Aorta (tissue), 5 donors: Measurements from ENCODE around the gene EHD3. TPM values are rescaled to one million over a fixed set of nuclear protein-coding genes. Genes with fewer than 3 reads are reported as not detected.

ENCODE experiments used
- ATAC-seq: fragments of 200-7000 bp; cut with Tn5 transposase; one replicate; pipeline ENCODE4 v1.9.1; 2022; ENCODE audit warnings: moderate library complexity; ENCODE audit not compliant: low FRiP score
- DNase-seq, 2 donors: peaks; one replicate each; pipeline ENCODE4 v3.0.0-alpha.2; 2020
- H3K27ac ChIP-seq, 2 donors: one replicate each; pipeline ENCODE4 v1.5.1; 2013; ENCODE audit warnings: low read length in 2 of 2, mild to moderate bottlenecking in 2 of 2, moderate library complexity in 2 of 2, control low read depth in 1 of 2, inconsistent platforms in 1 of 2, low read depth in 1 of 2
- H3K27me3 ChIP-seq, 2 donors: one replicate each; pipeline ENCODE4 v1.6.1; 2013; ENCODE audit warnings: control low read depth in 1 of 2, low read length in 1 of 2, mild to moderate bottlenecking in 1 of 2, moderate library complexity in 1 of 2; ENCODE audit not compliant: insufficient read depth in 2 of 2, control insufficient read depth in 1 of 2
- H3K36me3 ChIP-seq, 2 donors: one replicate each; pipeline ENCODE4 v1.6.1; 2013; ENCODE audit warnings: control low read depth in 1 of 2, low read length in 1 of 2, mild to moderate bottlenecking in 1 of 2; ENCODE audit not compliant: insufficient read depth in 2 of 2, control insufficient read depth in 1 of 2
- H3K4me1 ChIP-seq, 2 donors: one replicate each; pipeline ENCODE4 v1.6.1; 2013; ENCODE audit warnings: low read length in 2 of 2, control low read depth in 1 of 2, mild to moderate bottlenecking in 1 of 2, moderate library complexity in 1 of 2; ENCODE audit not compliant: insufficient read depth in 2 of 2, control insufficient read depth in 1 of 2
- H3K4me3 ChIP-seq, 2 donors: one replicate each; pipeline ENCODE4 v1.5.1; 2013; ENCODE audit warnings: low read length in 2 of 2, control low read depth in 1 of 2, mild to moderate bottlenecking in 1 of 2
- H3K9me3 ChIP-seq: one replicate; pipeline ENCODE4 v1.6.1; 2013; ENCODE audit warnings: mild to moderate bottlenecking, low read length; ENCODE audit not compliant: control insufficient read depth
- WGBS, 2 donors: extraction: QIAGEN DNeasy Blood & Tissue Kit; methylation state at CpG; one replicate each; pipeline ENCODE4 v1.1.7; 2013; 5-methylcytosine and 5-hydroxymethylcytosine counted together
- intact Hi-C, 2 donors: fragments of 100-400 bp; cut with DNase I; formaldehyde crosslinking; loops; one replicate each; pipeline versions ENCODE4 v1.14.2 to v1.15.0; 2022
- polyA plus RNA-seq, 2 donors: library from polyadenylated mRNA; stranded (reverse); fragments of 200-250 nt; gene quantifications; one replicate each; pipeline ENCODE4 v1.2.3, GENCODE V29; 2013
- total RNA-seq, 2 donors: library from RNA; stranded (reverse); fragmentation: NEBNext Ultra II Directional; extraction: Animal tissue kit (Norgen Biotek cat#: 25700); gene quantifications; one replicate each; pipeline ENCODE4 v1.2.1, GENCODE V29; 2021
- donor health status: healthy with polysubstance abuse.
- donor health status: Bipolar disorder and iron deficiency.
- donor health status: DM: no; HTN: no; CAD: no.
- donor health status: DM: no; HTN: no; CAD: no.
- donor health status: DM: yes; HTN: yes; CAD: no.

Gene EHD3
- total and polyA plus RNA-seq, 4 donors, result 14.0 to 28.8 (median 18.1) TPM

- Histone ChIP-seq H3K27me3 (no peaks in the 10 kb centered on the region), H3K9me3 (no peaks in the 10 kb centered on the region), H3K4me3 (no peak overlapping the region), H3K4me1 (peaks cover 8 to 16% of the 10 kb centered on the region in 2 donors), H3K27ac (peak overlapping the region; percentile 61 to 79), H3K36me3 (no peaks in the 10 kb centered on the region)
- whole genome bisulfite sequencing, 2 donors, result 17 to 43% methylated on average over 1 of the region's 1 CpG
- ATAC-seq (no peak), DNase-seq (no peak)
- intact Hi-C loops, result no loop called here
These were observed 60.2 kb downstream of the EHD3 start for GRCh38 chr2:31294196-31294595.

- Histone ChIP-seq H3K27ac (peak overlapping the region; percentile 99), H3K27me3 (no peaks in the 10 kb centered on the region), H3K4me1 (peaks cover 8 to 16% of the 10 kb centered on the region in 2 donors), H3K4me3 (no peak overlapping the region), H3K36me3 (no peaks in the 10 kb centered on the region), H3K9me3 (no peaks in the 10 kb centered on the region)
- WGBS, 2 donors, result 3 to 5% methylated on average over 8 of the region's 8 CpGs
- peak; percentile 76 for ATAC-seq
- intact Hi-C loops, result loop anchor here (2.0 to 5.0 kb wide), 3 partner anchors 36 to 59 kb away; no protein-coding TSS in a partner anchor
- DNase-seq, result peak in 1 of 2 donors; percentile 68
These were observed 62.8 kb downstream of the EHD3 start for GRCh38 chr2:31296641-31297287.

GRCh38 chr2:31297751-31298150 lies 63.8 kb downstream of the EHD3 start:
- intact Hi-C loops, result loop anchor here (2.0 to 5.0 kb wide), 3 partner anchors 35 to 60 kb away; no protein-coding TSS in a partner anchor
- Histone ChIP-seq H3K4me1 (peaks cover 8 to 16% of the 10 kb centered on the region in 2 donors), H3K9me3 (no peaks in the 10 kb centered on the region), H3K27me3 (no peaks in the 10 kb centered on the region), H3K4me3 (no peak overlapping the region), H3K27ac (peak overlapping the region; percentile 58 to 99), H3K36me3 (no peaks in the 10 kb centered on the region)
- DNase-seq, result no peak
- WGBS, 2 donors, result 61 to 62% methylated on average over 1 of the region's 1 CpG
- no peak for ATAC-seq

GRCh38 chr2:31299547-31299946 lies 65.6 kb downstream of the EHD3 start:
- Histone ChIP-seq H3K4me1 (peaks cover 4 to 13% of the 10 kb centered on the region in 2 donors), H3K27me3 (no peaks in the 10 kb centered on the region), H3K36me3 (no peaks in the 10 kb centered on the region), H3K27ac (no peak overlapping the region), H3K4me3 (no peak overlapping the region), H3K9me3 (no peaks in the 10 kb centered on the region)
- DNase-seq (no peak), ATAC-seq (no peak)
- intact Hi-C loops, result loop anchor here (5.0 kb wide), 2 partner anchors 33 to 62 kb away; no protein-coding TSS in a partner anchor
- WGBS, 2 donors, result 92% methylated on average over 4 of the region's 4 CpGs

- ATAC-seq, result no peak
- no peak for DNase-seq
- Histone ChIP-seq H3K9me3 (no peaks in the 10 kb centered on the region), H3K4me1 (peaks cover 4 to 13% of the 10 kb centered on the region in 2 donors), H3K4me3 (no peak overlapping the region), H3K36me3 (no peaks in the 10 kb centered on the region), H3K27me3 (no peaks in the 10 kb centered on the region), H3K27ac (no peak overlapping the region)
- intact Hi-C loops, result no loop called here
These were observed 66.4 kb downstream of the EHD3 start for GRCh38 chr2:31300309-31300708.

- Histone ChIP-seq H3K27ac (peak overlapping the region; percentile 80 to 84), H3K27me3 (no peaks in the 10 kb centered on the region), H3K4me1 (no peaks in the 10 kb centered on the region), H3K4me3 (no peak overlapping the region), H3K9me3 (no peaks in the 10 kb centered on the region), H3K36me3 (no peaks in the 10 kb centered on the region)
- no peak for ATAC-seq
- intact Hi-C loops, result no loop called here
- DNase-seq, result no peak
- 24 to 27% methylated on average over 9 of the region's 9 CpGs for WGBS, 2 donors
These were observed 69.1 kb downstream of the EHD3 start for GRCh38 chr2:31302940-31303563.

- H3K9me3 ChIP-seq, result no peaks in the 10 kb centered on the region
- H3K36me3 ChIP-seq, result no peaks in the 10 kb centered on the region
- no peak for DNase-seq
- no peak overlapping the region for H3K4me3 ChIP-seq
- no peaks in the 10 kb centered on the region for H3K27me3 ChIP-seq
- intact Hi-C loops, result no loop called here
- WGBS, 2 donors, result 86 to 89% methylated on average over 2 of the region's 2 CpGs
- ATAC-seq, result no peak
- no peak overlapping the region for H3K27ac ChIP-seq
- H3K4me1 ChIP-seq, result no peaks in the 10 kb centered on the region
These were observed 70.9 kb downstream of the EHD3 start for GRCh38 chr2:31304816-31305215.

- DNase-seq (no peak), ATAC-seq (no peak)
- no peaks in the 10 kb centered on the region for H3K36me3 ChIP-seq
- no peaks in the 10 kb centered on the region for H3K4me1 ChIP-seq
- no peak overlapping the region for H3K27ac ChIP-seq
- intact Hi-C loops, result no loop called here
- no peaks in the 10 kb centered on the region for H3K9me3 ChIP-seq
- WGBS, 2 donors, result 92 to 93% methylated on average over 3 of the region's 3 CpGs
- H3K27me3 ChIP-seq, result no peaks in the 10 kb centered on the region
- no peak overlapping the region for H3K4me3 ChIP-seq
These were observed 78.9 kb downstream of the EHD3 start for GRCh38 chr2:31312898-31313297.

GRCh38 chr2:31314761-31315160 lies 80.8 kb downstream of the EHD3 start:
- intact Hi-C loops, result no loop called here

More at GRCh38 chr2:31314761-31315160, 80.8 kb downstream of the EHD3 start:
- no peaks in the 10 kb centered on the region for H3K9me3 ChIP-seq
- no peak overlapping the region for H3K27ac ChIP-seq
- H3K4me3 ChIP-seq, result no peak overlapping the region
- 98 to 99% methylated on average over 2 of the region's 2 CpGs for whole genome bisulfite sequencing, 2 donors
- ATAC-seq (no peak), DNase-seq (no peak)
- no peaks in the 10 kb centered on the region for H3K36me3 ChIP-seq
- H3K27me3 ChIP-seq, result no peaks in the 10 kb centered on the region
- H3K4me1 ChIP-seq, result no peaks in the 10 kb centered on the region
